ENCODE measurements around the gene IRF6. TPM values are rescaled to one million over a fixed set of nuclear protein-coding genes. Genes with fewer than 3 reads are reported as not detected.
A peak's percentile ranks its signal among the peaks of the same experiment; 100 is the strongest.

The IRF6 gene
- total RNA-seq, 1 experiment from 2014 or later = not detected

DNA sequence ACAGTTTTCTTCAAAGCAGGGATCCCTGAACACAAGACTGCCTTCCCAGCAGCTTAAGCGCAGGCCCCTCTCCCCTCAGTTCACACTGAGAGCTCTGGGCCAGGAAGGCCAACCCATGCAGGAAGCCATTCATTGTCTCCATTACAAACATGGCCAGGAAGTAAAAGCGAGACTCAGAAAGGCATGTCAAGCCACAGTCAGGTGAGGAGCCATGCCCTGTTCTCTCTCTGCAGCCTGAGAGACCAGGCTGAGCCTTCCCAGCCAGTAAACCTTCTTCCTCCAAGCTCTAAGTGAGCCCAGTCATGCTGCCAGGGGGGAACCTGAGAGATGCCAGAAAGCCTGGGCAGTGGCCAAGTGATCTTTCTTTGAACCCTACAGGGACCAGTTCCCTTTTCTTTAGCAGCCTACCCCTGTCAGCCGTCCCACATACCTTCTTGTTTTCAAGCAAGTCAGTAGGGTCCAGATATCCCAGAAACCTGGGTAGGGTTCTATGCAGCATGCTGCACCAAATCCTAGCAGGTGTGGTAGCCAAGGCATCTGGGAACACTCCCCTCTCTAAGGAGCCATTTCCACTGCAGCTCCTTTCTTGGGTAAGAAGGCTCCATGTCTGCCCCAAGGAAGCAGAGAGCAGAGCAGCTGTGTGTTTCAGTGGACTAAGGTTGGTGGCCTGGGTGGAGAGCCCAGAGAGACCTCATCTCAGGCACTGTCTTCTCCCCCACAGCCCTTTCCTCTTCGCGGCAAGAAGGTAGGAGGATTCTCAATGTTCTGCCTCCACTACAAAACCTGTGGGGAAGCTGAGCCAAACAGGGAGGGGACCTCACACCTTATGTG, 49.1 kb downstream of the IRF6 start:
- no peaks in the 10 kb centered on the region for H3K36me3 ChIP-seq
- no peak for DNase-seq
- H3K27me3 ChIP-seq = no peaks in the 10 kb centered on the region
- H3K4me3 ChIP-seq = no peak overlapping the region
- H3K9me3 ChIP-seq = no peaks in the 10 kb centered on the region

DNA sequence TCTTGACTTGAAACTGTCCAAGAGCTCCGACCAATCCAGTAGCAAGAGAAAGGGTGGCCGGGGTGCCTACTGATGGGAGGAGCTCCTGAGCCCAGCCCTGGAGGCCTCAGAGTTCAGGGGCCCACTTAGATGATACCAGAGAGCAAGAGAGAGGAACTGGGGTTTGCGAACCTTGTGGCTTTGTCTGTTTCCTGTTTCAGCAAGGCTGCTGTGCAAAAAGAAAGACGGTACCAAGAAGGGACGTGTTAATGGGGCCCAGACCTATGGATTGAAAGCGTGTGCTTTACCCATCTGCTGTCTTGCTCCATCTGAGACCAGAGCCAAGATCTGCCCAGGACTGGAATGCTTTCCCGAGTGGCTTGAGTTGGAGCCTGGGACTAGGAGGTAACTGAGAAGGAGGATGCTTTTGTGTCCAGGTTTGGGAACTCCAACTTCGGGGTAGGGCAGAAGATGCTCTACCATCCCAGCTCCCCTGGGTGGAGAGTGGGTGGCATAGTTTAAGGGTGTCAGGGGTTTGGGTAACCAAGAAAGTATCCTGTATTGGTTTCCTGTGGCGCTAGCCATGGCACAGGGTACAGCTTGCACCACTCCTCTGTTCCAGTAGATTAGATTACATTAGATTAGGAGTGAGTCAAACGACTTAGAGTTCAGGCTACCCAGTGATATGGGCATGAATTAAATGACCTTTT, 49.9 kb downstream of the IRF6 start, which contains the start of gene TRAF3IP3:
Gene TRAF3IP3, plus strand, starts transcription at position 128 of the 689 bp plus-strand sequence. CDS start 3,987 bp downstream, outside the sequence.
- no peaks in the 10 kb centered on the region for H3K27me3 ChIP-seq
- no peak for DNase-seq
- no peaks in the 10 kb centered on the region for H3K9me3 ChIP-seq
- H3K4me3 ChIP-seq = no peak within 1 kb of the TSS
- no peaks in the 10 kb centered on the region for H3K36me3 ChIP-seq

DNA sequence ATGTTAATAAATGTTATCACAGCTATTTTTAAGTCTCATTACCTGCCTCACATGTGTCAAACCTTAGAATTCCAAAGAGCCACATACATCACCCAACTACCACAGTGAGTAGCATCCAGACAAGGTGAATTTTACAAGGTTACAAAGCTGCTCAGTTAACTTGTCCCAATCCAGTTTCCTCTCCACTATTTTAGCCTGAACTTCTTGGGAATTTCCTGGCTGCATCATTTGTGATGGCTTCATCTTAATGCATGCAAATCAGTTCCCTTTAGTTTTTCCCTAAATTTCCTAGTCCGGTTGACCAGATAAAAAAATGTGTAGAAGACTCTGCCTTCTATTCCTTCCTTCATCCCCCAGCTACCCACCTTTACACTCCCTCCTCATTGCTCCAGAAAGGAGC, 50.7 kb downstream of the IRF6 start:
- no peaks in the 10 kb centered on the region for H3K27me3 ChIP-seq
- H3K9me3 ChIP-seq = no peaks in the 10 kb centered on the region
- H3K4me3 ChIP-seq = no peak overlapping the region
- H3K36me3 ChIP-seq = no peaks in the 10 kb centered on the region
- no peak for DNase-seq

DNA sequence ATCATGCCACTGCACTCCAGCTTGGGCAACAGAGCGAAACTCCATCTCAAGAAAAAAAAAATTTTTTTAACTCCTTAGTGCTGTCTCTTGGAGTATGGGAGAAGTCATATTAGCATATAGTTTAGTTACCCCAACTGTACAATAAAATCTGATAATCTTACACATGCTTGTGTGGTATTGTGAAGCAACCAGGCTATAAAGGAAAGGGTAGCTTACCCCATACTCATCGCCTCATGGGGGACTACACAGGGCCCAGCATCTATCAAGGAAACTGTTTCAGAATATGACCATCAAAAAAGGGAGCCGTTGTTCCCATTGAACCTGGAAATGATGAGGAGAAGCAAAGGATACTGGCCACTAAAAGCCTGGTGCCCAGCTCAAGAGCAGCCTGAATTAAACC, 53.1 kb downstream of the IRF6 start:
- Histone ChIP-seq H3K36me3 (no peaks in the 10 kb centered on the region), H3K4me3 (no peak overlapping the region), H3K9me3 (no peaks in the 10 kb centered on the region), H3K27me3 (no peaks in the 10 kb centered on the region)
- no peak for DNase-seq

GRCh38 chr1:209751627-209752231, 54.2 kb downstream of the IRF6 start:
- H3K9me3 ChIP-seq = no peaks in the 10 kb centered on the region
- no peaks in the 10 kb centered on the region for H3K36me3 ChIP-seq
- DNase-seq = no peak
- no peak overlapping the region for H3K4me3 ChIP-seq
- no peaks in the 10 kb centered on the region for H3K27me3 ChIP-seq

DNA sequence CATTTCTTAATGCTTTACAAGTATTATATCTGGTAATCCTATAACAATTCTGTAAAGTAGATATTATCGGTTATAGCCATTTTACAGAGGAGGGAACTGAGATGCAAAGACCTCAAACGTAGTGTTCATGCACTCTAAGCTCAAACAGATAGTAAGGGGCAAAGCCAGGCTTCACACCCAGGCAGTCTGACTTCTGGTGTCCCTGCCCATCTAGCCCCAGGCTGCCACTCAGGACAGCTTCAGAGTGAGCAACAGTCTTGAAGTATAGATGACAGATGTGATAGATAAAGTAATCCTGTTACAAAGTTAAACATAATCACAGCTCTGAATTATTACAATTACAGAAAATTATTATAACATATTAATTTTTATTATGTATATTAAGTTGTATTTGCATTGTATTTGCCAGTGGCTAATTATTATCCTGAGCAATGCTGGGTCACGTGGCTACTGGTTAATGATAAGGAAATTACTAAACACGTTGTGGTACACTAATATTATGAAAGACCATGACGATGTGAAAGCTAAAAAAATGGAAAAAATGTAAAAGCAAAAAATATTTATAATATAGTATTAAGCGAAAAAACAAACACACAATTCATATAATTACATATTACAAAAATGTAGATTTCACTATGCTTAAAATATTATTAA, 56.1 kb downstream of the IRF6 start:
- Histone ChIP-seq H3K36me3 (no peaks in the 10 kb centered on the region), H3K9me3 (no peaks in the 10 kb centered on the region), H3K4me3 (no peak overlapping the region), H3K27me3 (no peaks in the 10 kb centered on the region)
- DNase-seq = no peak

GRCh38 chr1:209749205-209749604, 56.7 kb downstream of the IRF6 start:
- no peak for DNase-seq
- no peak overlapping the region for H3K4me3 ChIP-seq
- H3K9me3 ChIP-seq = no peaks in the 10 kb centered on the region
- H3K27me3 ChIP-seq = no peaks in the 10 kb centered on the region
- no peaks in the 10 kb centered on the region for H3K36me3 ChIP-seq

DNA sequence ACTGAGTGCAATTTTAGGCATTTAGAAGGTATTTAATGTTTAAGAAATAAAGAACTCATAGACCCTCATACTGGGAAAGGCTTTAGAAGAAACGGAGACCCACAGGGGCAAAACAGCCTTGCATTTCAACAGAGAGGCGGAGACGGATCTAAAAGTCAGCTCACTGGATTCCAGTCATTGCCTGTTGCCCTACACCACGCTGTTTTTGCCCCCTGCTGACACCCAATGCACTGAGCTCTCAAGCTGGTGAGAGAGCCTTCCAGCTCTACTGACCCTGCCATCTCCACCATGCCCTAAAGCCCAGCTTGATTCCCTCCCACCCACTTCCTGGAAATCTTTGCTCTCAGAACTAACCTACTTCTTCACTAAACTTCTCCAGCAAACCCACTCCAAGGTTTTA, 57.3 kb downstream of the IRF6 start:
- no peak for DNase-seq
- H3K36me3 ChIP-seq = no peaks in the 10 kb centered on the region

DNA sequence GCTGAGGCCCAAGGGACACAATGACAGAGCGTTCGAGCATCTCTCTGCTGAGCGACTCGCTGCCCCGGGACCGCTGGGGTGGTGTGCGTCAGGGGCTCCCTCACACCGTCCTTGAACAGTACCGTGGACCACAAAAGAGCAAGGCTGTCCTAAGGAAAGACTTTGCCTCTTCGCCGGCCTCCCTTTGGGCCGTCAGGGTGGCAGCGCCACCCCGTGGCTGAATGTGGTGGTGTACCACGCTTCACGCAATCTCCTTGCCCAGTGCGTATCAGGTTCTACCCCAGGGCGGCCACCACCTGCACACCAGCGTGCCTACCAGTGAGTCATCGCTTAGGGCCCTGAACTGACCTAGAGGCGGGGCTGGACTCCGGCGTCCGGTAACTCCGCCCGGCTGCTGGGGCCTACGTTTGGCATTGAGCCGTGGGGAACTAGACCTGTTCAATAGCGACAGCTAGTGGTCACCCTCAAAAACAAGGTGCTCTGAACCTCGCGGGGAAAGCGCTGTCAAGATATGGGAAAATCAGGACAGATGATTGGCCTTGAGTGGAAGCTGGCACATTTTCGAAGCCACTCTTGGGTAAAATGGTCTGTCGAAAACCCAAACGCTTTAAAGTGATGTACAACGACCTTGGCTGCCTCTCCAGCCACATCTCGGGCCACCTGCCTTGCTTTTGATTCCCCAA, 58.2 kb downstream of the IRF6 start:
- H3K36me3 ChIP-seq = no peaks in the 10 kb centered on the region
- DNase-seq = peak; percentile 93
- no peaks in the 10 kb centered on the region for H3K9me3 ChIP-seq
- no peak overlapping the region for H3K4me3 ChIP-seq
- no peaks in the 10 kb centered on the region for H3K27me3 ChIP-seq

More for the DNA sequence above, 57.3 kb downstream of the IRF6 start:
- Histone ChIP-seq H3K27me3 (no peaks in the 10 kb centered on the region), H3K9me3 (no peaks in the 10 kb centered on the region), H3K4me3 (no peak overlapping the region)

DNA sequence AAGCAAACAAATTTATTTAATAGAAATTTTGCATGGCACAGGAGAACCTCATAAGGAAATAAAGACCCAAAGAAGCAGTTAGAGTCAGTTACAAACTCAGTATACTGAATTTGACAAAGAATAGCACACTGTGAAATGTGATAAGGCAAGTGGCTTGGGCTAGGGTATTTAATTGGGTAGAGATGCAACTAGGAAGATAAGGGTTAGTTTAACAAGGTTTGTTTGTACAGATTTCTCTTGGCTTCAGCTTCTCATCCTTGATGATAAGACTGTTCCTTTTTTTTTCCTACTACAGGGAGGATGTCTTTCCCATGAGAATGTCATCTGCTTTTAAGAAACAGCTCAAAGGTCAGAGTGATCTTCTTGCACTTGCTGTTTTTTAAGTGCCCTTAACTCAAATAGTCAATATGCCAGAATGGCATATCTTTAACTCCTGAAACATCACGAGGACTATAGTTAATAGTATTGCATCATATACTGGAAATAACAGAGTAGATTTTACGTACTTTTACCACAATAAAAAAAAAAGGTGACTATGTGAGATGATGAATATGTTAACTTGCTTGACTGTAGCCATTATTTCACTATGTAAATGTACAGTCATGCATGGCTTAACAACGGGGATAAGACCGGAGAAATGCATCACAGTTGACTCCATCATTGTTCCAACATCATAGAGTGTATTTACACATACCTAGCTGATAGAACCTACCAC, 59.3 kb downstream of the IRF6 start:
- H3K9me3 ChIP-seq = no peaks in the 10 kb centered on the region
- no peak overlapping the region for H3K4me3 ChIP-seq
- DNase-seq = no peak
- H3K36me3 ChIP-seq = no peaks in the 10 kb centered on the region
- H3K27me3 ChIP-seq = no peaks in the 10 kb centered on the region

- H3K4me3 ChIP-seq = no peak overlapping the region
Observed at GRCh38 chr1:209743145-209743482, 62.8 kb downstream of the IRF6 start.

DNA sequence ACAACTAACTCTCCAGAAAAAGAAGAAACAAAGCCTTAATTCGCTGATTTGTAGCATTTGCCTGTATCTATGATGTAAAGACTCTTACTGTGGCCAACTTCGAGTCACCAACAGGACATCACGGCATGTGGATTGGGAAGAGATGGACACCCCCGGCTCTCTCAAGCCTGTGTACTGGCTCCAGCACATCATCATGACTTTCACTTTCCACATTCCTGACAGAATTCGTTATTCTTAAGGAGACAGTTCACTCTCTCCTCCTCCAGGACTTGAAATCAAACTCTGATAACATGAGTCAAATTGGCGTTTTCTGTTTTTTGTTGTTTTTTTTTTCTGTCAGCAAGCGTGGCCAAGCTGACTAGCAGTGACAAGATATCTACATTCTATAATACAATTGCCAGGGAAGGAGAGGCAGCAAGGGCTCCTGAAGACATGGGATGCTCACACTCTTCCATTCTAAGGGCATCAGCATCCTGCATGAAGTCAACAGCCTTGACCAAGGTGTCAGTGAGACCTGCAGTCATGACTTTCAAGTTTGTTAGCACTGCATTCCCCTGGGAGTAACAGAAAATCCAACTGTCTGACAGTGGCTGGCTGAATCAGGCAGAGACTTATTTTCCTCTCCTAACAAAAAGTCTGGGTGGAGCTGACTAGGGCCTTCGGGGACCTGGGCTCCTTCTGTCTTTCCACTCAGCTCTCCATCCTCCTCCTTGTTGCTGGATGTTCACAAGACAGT, 63.4 kb downstream of the IRF6 start:
- Histone ChIP-seq H3K27me3 (no peaks in the 10 kb centered on the region), H3K4me3 (no peak overlapping the region), H3K9me3 (no peaks in the 10 kb centered on the region), H3K36me3 (no peaks in the 10 kb centered on the region)
- DNase-seq = no peak

More at GRCh38 chr1:209743145-209743482, 62.8 kb downstream of the IRF6 start:
- H3K9me3 ChIP-seq = no peaks in the 10 kb centered on the region
- DNase-seq = peak; percentile 55
- H3K36me3 ChIP-seq = no peaks in the 10 kb centered on the region
- H3K27me3 ChIP-seq = no peaks in the 10 kb centered on the region

- Histone ChIP-seq H3K36me3 (no peaks in the 10 kb centered on the region), H3K9me3 (no peaks in the 10 kb centered on the region), H3K4me3 (no peak overlapping the region), H3K27me3 (no peaks in the 10 kb centered on the region)
- DNase-seq = no peak
Observed at GRCh38 chr1:209741889-209742288, 64.1 kb downstream of the IRF6 start.

- no peak overlapping the region for H3K4me3 ChIP-seq
- H3K36me3 ChIP-seq = no peaks in the 10 kb centered on the region
- no peak for DNase-seq
- H3K27me3 ChIP-seq = no peaks in the 10 kb centered on the region
- no peaks in the 10 kb centered on the region for H3K9me3 ChIP-seq
Observed at GRCh38 chr1:209741193-209741592, 64.7 kb downstream of the IRF6 start.

- H3K36me3 ChIP-seq = no peaks in the 10 kb centered on the region
- no peak overlapping the region for H3K4me3 ChIP-seq
- DNase-seq = no peak
- H3K27me3 ChIP-seq = no peaks in the 10 kb centered on the region
- H3K9me3 ChIP-seq = no peaks in the 10 kb centered on the region
Observed at GRCh38 chr1:209738270-209738669, 67.7 kb downstream of the IRF6 start.

Measured in MG63 (cell line).